SIG-M5 treated with dmso at 0.1 percent for 504 hours (cell line): ENCODE data around the gene SNTG2.
"Not testable (repeated sequence)": the region's sequence is repeated elsewhere in the genome, so short reads cannot be mapped to it uniquely, and the experiment has no call there.

Experiments used
- DNase-seq: peaks from one replicate; lab custom pipeline; 2025; ENCODE audit not compliant: unreplicated experiment; lab: John Stamatoyannopoulos, UW

The SNTG2 gene

GRCh38 chr2:950080-950966 lies at the start of gene SNTG2:
TSS of gene SNTG2 (plus strand) at chr2:950849. CDS start at chr2:950997, 148 bp downstream.
- DNase-seq: no peak

- no peak for DNase-seq
Measured at GRCh38 chr2:902584-902983, 48.1 kb upstream of the SNTG2 start.

- no peak for DNase-seq
Measured at GRCh38 chr2:903223-903900, 47.3 kb upstream of the SNTG2 start.

- no peak for DNase-seq
Measured at GRCh38 chr2:904246-905024, 46.2 kb upstream of the SNTG2 start.

GRCh38 chr2:905091-905832 lies 45.4 kb upstream of the SNTG2 start:
- no peak for DNase-seq

GRCh38 chr2:905833-906140 lies 44.9 kb upstream of the SNTG2 start:
- DNase-seq: no peak

- DNase-seq: no peak
Measured at GRCh38 chr2:907706-908105, 42.9 kb upstream of the SNTG2 start.

- DNase-seq: no peak
Measured at GRCh38 chr2:908568-908967, 42.1 kb upstream of the SNTG2 start.

GRCh38 chr2:909764-910379 lies 40.8 kb upstream of the SNTG2 start:
- not testable (repeated sequence) for DNase-seq

GRCh38 chr2:910698-911097 lies 40.0 kb upstream of the SNTG2 start:
- no peak for DNase-seq

GRCh38 chr2:915979-916378 lies 34.7 kb upstream of the SNTG2 start:
- no peak for DNase-seq

GRCh38 chr2:916935-917334 lies 33.7 kb upstream of the SNTG2 start:
- DNase-seq: no peak

GRCh38 chr2:919672-920071 lies 31.0 kb upstream of the SNTG2 start:
- DNase-seq: no peak

- no peak for DNase-seq
Measured at GRCh38 chr2:920573-920972, 30.1 kb upstream of the SNTG2 start.

GRCh38 chr2:920999-921398 lies 29.6 kb upstream of the SNTG2 start:
- no peak for DNase-seq

- no peak for DNase-seq
Measured at GRCh38 chr2:922185-922584, 28.5 kb upstream of the SNTG2 start.

- DNase-seq: no peak
Measured at GRCh38 chr2:923832-924601, 26.6 kb upstream of the SNTG2 start.

- DNase-seq: no peak
Measured at GRCh38 chr2:924701-925100, 25.9 kb upstream of the SNTG2 start.

GRCh38 chr2:925309-925708 lies 25.3 kb upstream of the SNTG2 start:
- DNase-seq: no peak

GRCh38 chr2:925711-926110 lies 24.9 kb upstream of the SNTG2 start:
- DNase-seq: no peak
